Activated T-cell treated with anti-CD3 and anti-CD28 coated beads, Interleukin-2, amount 50 U/mL, for 48 hours (primary cell): ENCODE measurements around the gene TMEM218.
"Not testable (repeated sequence)": the region's sequence is repeated elsewhere in the genome, so short reads cannot be mapped to it uniquely, and the experiment has no call there.

ENCODE experiments used
- DNase-seq, 2 experiments: peaks; one replicate each; pipeline ENCODE4 v3.0.0-alpha.2; 2020

The TMEM218 gene

DNA sequence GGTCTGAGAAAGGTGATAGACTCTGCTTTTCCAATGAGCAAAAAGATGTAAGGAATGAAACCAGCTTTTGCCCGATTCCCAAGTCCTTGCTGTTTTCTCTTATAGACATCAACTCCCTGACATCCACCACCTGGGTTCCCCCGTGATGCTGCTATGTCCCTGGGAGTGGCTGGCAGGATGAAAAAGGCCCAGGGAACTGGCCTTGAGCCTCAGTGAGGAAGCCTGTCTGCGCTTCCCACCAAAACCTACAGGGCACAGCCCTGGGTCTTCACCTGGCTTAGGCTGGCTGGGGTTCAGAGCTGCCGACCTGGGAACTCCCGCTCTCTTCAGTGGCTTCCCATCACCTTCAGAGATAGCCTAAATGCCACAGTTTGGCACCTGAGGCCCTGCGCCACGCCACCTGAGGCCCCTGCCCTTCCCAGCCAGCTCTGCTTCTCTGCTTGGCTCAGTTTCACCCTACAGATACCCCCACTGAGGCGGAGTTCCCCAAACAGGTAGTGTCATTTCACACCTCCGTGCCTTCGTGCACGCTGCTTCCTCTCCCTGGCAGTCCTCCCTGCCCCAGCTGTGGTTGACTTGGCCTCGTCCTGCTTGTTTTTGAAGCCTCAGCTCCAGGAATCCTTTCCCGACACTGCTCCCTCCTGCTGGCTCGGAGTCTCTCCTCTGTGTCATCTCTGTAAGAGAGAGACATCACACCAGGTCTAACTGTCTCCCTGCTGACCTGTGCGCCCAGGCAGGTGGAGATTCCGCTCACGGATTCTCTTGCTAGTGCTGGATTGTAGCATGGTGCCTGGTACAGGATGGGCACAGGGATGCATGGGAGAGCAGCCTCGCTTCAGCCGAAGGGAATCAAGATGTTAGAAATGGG lies 37.6 kb downstream of the TMEM218 start:
- peak in 1 of 2 experiments; percentile 16 for DNase-seq

GRCh38 chr11:125072961-125073590 lies 38.4 kb downstream of the TMEM218 start:
- no peak for DNase-seq

DNA sequence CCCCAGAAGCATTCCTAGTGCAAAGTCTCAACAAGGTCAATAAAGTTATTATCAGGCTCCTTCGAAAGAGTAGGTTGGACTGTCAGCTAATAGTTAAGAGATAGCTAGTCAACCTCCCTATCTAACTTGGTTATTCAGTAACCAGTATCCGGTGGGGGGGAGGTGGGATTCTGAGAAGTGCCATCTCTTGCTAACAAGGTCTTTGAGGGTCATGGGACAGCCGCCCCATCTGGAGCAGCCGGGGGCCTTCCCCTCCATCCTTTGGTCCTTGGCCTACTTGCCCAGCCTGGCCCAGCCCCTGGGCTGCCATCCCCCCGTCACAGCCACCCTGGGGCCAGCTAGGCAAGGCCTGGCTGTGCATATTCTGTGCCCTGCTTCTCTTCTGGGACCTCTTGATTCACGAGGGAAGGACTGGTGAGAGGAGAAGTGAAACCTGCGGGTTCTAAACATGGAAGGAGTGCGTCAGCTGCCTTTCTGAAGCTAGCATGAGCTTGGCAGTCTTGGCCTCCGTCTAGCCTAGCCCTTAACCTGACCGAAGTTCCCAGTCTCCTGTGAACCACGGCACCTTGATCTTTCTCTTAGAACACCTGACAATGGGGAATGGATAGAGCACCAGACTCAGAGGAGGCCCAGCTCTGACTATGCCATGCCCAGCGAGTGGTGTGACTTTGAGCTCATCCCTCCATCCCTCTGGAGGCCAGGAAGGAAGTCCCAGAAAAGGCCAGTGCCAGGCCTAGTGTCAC lies 39.0 kb downstream of the TMEM218 start:
- no peak for DNase-seq

DNA sequence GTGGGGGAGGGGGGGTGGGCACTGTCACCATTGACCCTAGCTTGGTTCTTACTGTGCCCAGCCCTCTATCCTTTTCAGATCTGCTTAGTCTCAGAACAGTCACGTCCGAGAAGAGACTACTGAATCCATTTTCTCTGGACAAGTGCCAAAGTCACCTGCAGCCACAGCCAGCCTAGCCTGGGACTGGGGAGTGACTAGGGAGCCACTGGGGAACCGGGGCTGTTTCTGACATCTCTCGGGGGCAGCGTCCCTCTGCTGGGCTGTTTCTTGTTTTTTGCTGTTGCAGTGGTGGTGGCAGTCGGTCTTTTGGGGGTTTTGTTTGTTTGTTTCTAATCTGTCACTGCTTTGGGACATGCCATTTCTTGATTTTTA lies 39.6 kb downstream of the TMEM218 start:
- DNase-seq: no peak

- DNase-seq: peak in 1 of 2 experiments; percentile 15
Measured at GRCh38 chr11:125071435-125071834, 40.0 kb downstream of the TMEM218 start.

DNA sequence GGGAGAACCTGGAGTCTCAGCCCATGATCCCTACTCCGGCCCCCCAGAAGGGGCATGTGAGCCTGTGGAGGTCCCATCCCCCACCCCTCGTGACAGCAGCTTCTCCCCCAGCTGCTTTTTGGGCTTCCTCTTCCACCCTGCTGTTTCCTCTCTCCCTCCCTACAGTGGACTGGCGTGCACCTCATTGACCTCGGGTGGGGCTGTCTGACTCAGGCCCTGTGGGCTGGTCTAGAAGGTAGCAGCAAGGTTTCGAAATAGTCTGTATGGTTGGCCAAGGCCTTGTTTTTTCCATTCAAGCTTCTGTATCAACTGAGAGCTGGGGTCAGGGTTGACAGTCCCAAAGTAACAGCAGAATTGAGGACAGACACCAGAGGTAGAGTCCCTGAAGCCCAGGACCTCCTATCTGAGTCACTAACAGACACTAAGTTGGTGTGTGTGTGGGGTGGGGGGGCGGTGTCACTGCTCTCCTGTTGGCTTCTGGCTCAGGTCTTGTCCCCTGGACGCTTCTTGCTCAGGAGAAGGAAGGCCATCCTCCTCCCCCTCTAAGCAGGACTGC lies 40.6 kb downstream of the TMEM218 start:
- peak; percentile 34 to 46 for DNase-seq

DNA sequence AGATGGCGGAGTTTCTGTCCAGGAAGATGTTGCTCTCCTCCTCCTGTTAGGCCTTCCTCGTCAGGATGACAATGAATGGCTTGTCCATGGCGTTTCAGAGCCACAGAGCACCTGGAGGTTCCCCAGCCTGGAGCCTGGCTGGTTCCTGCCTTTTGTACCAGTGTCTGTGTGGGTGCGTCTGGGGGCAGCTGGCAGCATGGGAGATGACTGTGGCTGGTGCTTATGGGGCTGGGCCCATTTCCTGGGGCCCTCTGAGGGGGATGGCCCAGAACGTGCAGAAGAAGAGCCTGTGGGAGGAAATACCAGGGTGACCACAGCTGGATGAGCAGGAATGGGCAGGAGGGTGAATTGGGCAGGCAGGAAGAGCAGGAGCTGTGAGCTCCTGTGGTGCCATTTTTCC lies 41.6 kb downstream of the TMEM218 start:
- peak; percentile 5 to 15 for DNase-seq

DNA sequence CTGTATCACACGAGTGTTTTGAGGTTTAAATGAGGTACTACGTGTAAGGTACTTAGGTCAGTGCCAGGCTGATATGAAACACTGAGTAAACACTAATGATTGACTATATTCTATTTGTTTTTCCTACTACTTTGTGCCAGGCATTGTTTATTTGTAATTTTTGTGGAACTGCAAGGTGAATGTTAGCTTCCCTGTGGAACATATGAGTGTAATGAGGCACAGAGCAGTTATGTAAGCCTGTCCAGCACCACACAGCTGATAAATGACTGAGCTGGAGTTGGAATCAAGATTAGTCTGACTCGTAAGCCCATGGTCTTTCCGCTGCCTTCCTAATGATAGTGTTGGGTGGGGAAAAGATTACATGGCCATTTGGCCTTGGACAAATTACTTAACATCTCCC lies 42.4 kb downstream of the TMEM218 start:
- DNase-seq: no peak

DNA sequence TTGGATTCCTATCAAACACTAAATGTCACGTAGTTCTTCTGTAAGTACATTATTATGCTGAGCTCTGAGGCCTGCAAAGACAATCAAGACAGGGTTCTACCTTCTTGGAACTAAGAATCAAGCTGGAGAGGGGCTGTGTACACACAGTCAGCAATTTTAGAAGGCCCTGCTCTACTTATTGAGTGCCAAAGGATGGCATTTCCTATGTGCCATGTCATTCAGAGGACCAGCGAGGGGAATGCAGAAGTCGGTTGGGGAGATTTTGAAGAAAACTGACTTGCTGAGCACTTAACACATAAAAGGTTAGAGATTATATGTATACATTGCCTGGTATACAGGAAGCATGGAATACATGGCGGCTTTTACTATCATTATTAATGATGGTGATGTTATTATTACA lies 43.1 kb downstream of the TMEM218 start:
- DNase-seq: no peak

DNA sequence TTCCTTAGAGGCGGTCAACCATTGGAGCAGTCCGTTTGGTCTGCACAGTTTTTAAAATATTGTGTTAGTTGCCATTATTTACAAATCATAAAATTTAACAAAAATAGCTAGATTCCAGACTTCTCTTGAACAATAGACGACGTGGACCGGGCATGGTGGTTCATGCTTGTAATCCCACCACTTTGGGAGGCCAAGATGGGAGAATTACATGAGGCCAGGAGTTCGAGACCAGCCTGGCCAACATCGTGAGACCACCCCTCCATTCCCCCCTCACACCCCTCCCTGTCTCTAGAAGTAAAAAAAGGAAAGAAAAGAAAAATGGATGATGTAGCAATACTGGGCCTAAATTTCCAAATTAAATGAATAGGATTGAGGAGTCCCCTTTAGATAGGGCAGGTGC lies 47.4 kb downstream of the TMEM218 start:
- no peak for DNase-seq

- DNase-seq: peak; percentile 24 to 31
Measured at GRCh38 chr11:125063429-125064043, 47.9 kb downstream of the TMEM218 start.

- peak; percentile 54 to 63 for DNase-seq
Measured at GRCh38 chr11:125062931-125063428, 48.4 kb downstream of the TMEM218 start, which contains the start of gene SLC37A2. SLC37A2 (plus strand) TSS chr11:125063305; CDS start chr11:125063368, 63 bp downstream.

DNA sequence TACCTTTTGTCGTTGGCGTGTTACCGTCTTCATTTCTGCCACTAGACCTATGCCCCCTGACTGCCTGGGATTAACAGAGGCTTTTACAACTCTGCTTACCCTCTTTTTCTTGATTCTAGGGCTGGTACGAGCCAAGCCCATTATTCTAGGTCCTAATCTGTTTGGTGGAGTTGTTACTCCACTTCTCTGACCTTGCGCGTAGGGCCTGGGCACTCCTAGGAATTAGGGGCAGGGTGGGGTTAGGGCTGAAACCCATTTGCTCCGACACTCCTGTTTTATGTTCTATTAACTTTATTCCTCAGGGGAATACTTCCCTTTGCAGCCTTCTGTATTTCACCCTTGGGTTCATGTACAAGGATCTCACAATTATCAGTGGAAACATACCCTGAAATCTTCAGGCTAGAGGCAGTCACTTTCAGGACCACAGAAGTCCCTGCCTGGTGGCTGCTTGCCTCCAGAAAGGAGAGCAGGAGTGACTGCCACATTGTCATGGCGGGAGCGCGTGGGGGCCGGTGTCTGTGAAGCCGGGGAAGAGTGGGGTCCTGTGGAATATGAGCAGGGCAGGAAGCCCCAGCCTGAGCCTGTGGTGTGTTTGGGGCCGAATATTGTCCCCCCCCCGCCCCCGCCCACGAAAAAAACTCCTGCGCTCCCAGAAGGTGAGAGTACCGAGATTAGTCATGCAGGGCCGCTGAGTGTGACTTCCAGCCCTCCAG lies 49.1 kb downstream of the TMEM218 start:
- DNase-seq: no peak

GRCh38 chr11:125061281-125061680 lies 50.1 kb downstream of the TMEM218 start:
- DNase-seq: peak; percentile 14 to 16

DNA sequence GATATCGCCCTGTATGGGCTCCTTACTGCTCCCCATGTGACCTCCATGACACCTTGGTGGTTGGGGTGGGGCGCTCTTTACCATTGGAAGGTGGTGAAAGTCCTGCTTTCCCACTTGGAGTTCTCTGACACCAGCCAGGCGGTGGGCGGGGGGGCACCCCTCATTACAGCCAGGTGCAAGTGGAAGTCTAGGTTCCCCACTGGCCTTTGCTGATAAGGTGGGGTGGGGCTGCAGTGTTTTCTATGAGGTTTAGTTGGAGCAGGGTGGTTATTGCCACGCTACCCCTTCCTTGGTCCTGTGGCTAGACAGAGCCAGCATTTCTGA lies 53.8 kb downstream of the TMEM218 start:
- DNase-seq: no peak

DNA sequence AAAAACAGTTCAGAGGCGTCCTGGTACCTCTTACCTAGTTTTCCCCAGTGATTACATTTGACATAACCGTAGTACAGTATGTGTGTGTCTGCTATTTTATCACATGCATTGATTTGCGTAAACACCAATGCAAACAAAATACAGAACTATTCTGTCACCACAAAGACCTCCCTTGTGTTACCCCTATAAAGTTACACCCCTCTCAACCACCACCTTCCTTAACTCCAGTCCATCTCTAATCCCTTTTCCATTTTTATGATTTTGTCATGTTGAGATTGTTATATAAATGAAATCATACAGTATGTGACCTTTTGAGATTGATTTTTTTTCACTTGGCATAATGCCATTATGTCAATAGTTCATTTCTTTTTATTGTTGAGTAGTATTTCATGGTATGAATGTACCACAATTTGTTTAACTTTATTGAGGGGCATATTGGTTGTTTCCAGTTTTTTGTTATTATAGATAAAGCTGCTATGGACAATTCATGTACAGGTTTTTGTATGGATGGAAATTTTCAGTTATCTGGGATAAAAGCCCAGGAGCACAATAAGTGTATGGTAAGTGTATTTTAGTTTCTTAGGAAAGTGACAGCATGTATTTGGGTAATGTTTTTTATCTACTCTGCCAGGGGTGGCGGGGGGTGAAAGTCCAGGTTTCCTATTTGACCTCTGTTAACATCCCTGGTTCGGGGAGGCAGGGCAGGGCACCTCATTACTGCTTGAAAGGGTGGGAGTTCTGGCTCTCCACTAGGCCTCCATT lies 54.3 kb downstream of the TMEM218 start:
- DNase-seq: no peak

GRCh38 chr11:125056111-125056510 lies 55.3 kb downstream of the TMEM218 start:
- not testable (repeated sequence) for DNase-seq

GRCh38 chr11:125055107-125055715 lies 56.2 kb downstream of the TMEM218 start:
- DNase-seq: no peak

DNA sequence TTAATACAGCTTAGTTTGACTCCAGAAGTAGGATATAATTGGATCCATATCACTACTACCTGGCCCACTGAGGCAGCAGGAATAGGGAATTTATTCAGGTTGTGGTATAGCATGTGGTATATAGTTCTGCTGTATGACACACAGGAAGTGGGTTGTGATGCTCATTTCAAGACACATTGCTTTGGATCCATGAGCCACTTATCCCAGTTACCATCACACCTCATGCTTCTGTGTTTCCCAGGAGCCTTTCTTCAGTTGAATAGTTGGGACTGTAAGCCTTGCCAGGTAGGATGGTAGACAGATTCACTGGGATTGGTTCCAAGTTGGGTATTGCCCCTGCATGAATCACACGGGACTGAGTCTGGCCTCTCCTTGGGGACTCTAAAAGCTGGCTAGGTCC lies 58.3 kb downstream of the TMEM218 start:
- DNase-seq: no peak

- no peak for DNase-seq
Measured at GRCh38 chr11:125052047-125052446, 59.4 kb downstream of the TMEM218 start.
